ENCODE results near the gene RALGAPA2. TPM values are rescaled to one million over a fixed set of nuclear protein-coding genes. Genes with fewer than 3 reads are reported as not detected.

RALGAPA2 gene
- total and polyA plus RNA-seq, 2 donors (not counting 1 experiment from before 2014, with no cell fraction given) = 1.2 to 7.6 TPM

- H3K9me3 ChIP-seq (ENCODE audit: control insufficient read depth, insufficient read depth, low read depth, low read length) = no peaks in the 10 kb centered on the region
- no peaks in the 10 kb centered on the region for H3K27me3 ChIP-seq (ENCODE audit: control insufficient read depth, insufficient read depth, low read length)
- H3K9ac ChIP-seq (ENCODE audit: insufficient read depth, low read length) = no peak overlapping the region
- no peaks in the 10 kb centered on the region for H3K36me3 ChIP-seq (ENCODE audit: control insufficient read depth, insufficient read depth, low read length)
- no peak overlapping the region for H3K4me3 ChIP-seq (replicated peaks in 1 of 4; ENCODE audit: control extremely low read depth in 1 of 4, insufficient read depth in 1 of 4, low read depth in 3 of 4, low read length in 4 of 4)
- no peaks in the 10 kb centered on the region for H3K79me2 ChIP-seq (ENCODE audit: control insufficient read depth, insufficient read depth, low read length)
- TF ChIP-seq EZH2 (IDR thresholded peaks at IDR 0.05; ENCODE audit: low read length, missing control alignments) (no peak), CTCF (conservative IDR thresholded peaks at IDR 0.05 in 1 of 2, IDR thresholded peaks at IDR 0.05 in 1 of 2; ENCODE audit: low read depth in 1 of 2, low read length in 2 of 2) (no peak)
- no peak overlapping the region for H3K27ac ChIP-seq (ENCODE audit: insufficient read depth, low read length)
- H3K4me2 ChIP-seq (ENCODE audit: extremely low read depth, insufficient read depth, low read length) = no peak overlapping the region
- no peaks in the 10 kb centered on the region for H4K20me1 ChIP-seq (ENCODE audit: control insufficient read depth, extremely low read depth, insufficient read depth, low read length)
- no peak for DNase-seq (ENCODE audit: low read depth in 2 of 2)
- no peaks in the 10 kb centered on the region for H3K4me1 ChIP-seq (ENCODE audit: control insufficient read depth, extremely low read depth, insufficient read depth, low read length)
- no peak overlapping the region for H2AFZ ChIP-seq (ENCODE audit: low read length)
These were observed 282.4 kb downstream of the RALGAPA2 start for GRCh38 chr20:20430066-20430465.

- no peak overlapping the region for H2AFZ ChIP-seq (ENCODE audit: low read length)
- H3K4me3 ChIP-seq (replicated peaks in 1 of 4; ENCODE audit: control extremely low read depth in 1 of 4, insufficient read depth in 1 of 4, low read depth in 3 of 4, low read length in 4 of 4) = no peak overlapping the region
- H3K9ac ChIP-seq (ENCODE audit: insufficient read depth, low read length) = no peak overlapping the region
- H3K4me2 ChIP-seq (ENCODE audit: extremely low read depth, insufficient read depth, low read length) = no peak overlapping the region
- no peak overlapping the region for H3K27ac ChIP-seq (ENCODE audit: insufficient read depth, low read length)
- H3K4me1 ChIP-seq (ENCODE audit: control insufficient read depth, extremely low read depth, insufficient read depth, low read length) = no peaks in the 10 kb centered on the region
- no peaks in the 10 kb centered on the region for H3K79me2 ChIP-seq (ENCODE audit: control insufficient read depth, insufficient read depth, low read length)
- H4K20me1 ChIP-seq (ENCODE audit: control insufficient read depth, extremely low read depth, insufficient read depth, low read length) = no peaks in the 10 kb centered on the region
- TF ChIP-seq EZH2 (IDR thresholded peaks at IDR 0.05; ENCODE audit: low read length, missing control alignments) = no peak
- TF ChIP-seq CTCF (conservative IDR thresholded peaks at IDR 0.05 in 1 of 2, IDR thresholded peaks at IDR 0.05 in 1 of 2; ENCODE audit: low read depth in 1 of 2, low read length in 2 of 2) = no peak
- no peaks in the 10 kb centered on the region for H3K36me3 ChIP-seq (ENCODE audit: control insufficient read depth, insufficient read depth, low read length)
- H3K9me3 ChIP-seq (ENCODE audit: control insufficient read depth, insufficient read depth, low read depth, low read length) = no peaks in the 10 kb centered on the region
- no peaks in the 10 kb centered on the region for H3K27me3 ChIP-seq (ENCODE audit: control insufficient read depth, insufficient read depth, low read length)
- DNase-seq (ENCODE audit: low read depth in 2 of 2) = no peak
These were observed 284.4 kb downstream of the RALGAPA2 start for GRCh38 chr20:20428067-20428466.

- H3K27me3 ChIP-seq (ENCODE audit: control insufficient read depth, insufficient read depth, low read length) = no peaks in the 10 kb centered on the region
- no peaks in the 10 kb centered on the region for H3K9me3 ChIP-seq (ENCODE audit: control insufficient read depth, insufficient read depth, low read depth, low read length)
- H3K4me2 ChIP-seq (ENCODE audit: extremely low read depth, insufficient read depth, low read length) = no peak overlapping the region
- DNase-seq (ENCODE audit: low read depth in 2 of 2) = no peak
- no peaks in the 10 kb centered on the region for H3K36me3 ChIP-seq (ENCODE audit: control insufficient read depth, insufficient read depth, low read length)
- no peak overlapping the region for H3K4me3 ChIP-seq (replicated peaks in 1 of 4; ENCODE audit: control extremely low read depth in 1 of 4, insufficient read depth in 1 of 4, low read depth in 3 of 4, low read length in 4 of 4)
- no peaks in the 10 kb centered on the region for H4K20me1 ChIP-seq (ENCODE audit: control insufficient read depth, extremely low read depth, insufficient read depth, low read length)
- H2AFZ ChIP-seq (ENCODE audit: low read length) = no peak overlapping the region
- no peak for TF ChIP-seq EZH2 (IDR thresholded peaks at IDR 0.05; ENCODE audit: low read length, missing control alignments)
- no peak for TF ChIP-seq CTCF (conservative IDR thresholded peaks at IDR 0.05 in 1 of 2, IDR thresholded peaks at IDR 0.05 in 1 of 2; ENCODE audit: low read depth in 1 of 2, low read length in 2 of 2)
- no peak overlapping the region for H3K27ac ChIP-seq (ENCODE audit: insufficient read depth, low read length)
- H3K4me1 ChIP-seq (ENCODE audit: control insufficient read depth, extremely low read depth, insufficient read depth, low read length) = no peaks in the 10 kb centered on the region
- no peaks in the 10 kb centered on the region for H3K79me2 ChIP-seq (ENCODE audit: control insufficient read depth, insufficient read depth, low read length)
- H3K9ac ChIP-seq (ENCODE audit: insufficient read depth, low read length) = no peak overlapping the region
These were observed 285.1 kb downstream of the RALGAPA2 start for GRCh38 chr20:20427227-20427864.
